ENCODE results near the gene CNTNAP3B.
"Not testable (repeated sequence)": the region's sequence is repeated elsewhere in the genome, so short reads cannot be mapped to it uniquely, and the experiment has no call there.

The CNTNAP3B gene

GRCh38 chr9:41902762-41903161 is 226.5 kb downstream of the CNTNAP3B start:
- H3K36me3 ChIP-seq (ENCODE audit: control insufficient read depth in 4 of 4, insufficient read depth in 4 of 4, low read length in 3 of 4); H3K4me3 ChIP-seq (ENCODE audit: control insufficient read depth in 1 of 7, extremely low read depth in 1 of 7, insufficient read depth in 4 of 7, low read depth in 2 of 7, low read length in 6 of 7); DNase-seq; POLR2A ChIA-PET; H3K4me1 ChIP-seq (ENCODE audit: control extremely low read depth in 1 of 4, control insufficient read depth in 4 of 4, insufficient read depth in 4 of 4, low read length in 3 of 4); CTCF ChIA-PET; H3K27ac ChIP-seq (ENCODE audit: insufficient read depth in 1 of 2, low read depth in 1 of 2, low read length in 2 of 2, poor library complexity in 1 of 2, severe bottlenecking in 2 of 2); H3K9me3 ChIP-seq (ENCODE audit: control extremely low read depth in 1 of 5, control insufficient read depth in 4 of 5, insufficient read depth in 2 of 5, low read depth in 1 of 5, low read length in 4 of 5); H3K27me3 ChIP-seq (replicated peaks in 2 of 5; ENCODE audit: control insufficient read depth in 4 of 5, insufficient read depth in 5 of 5, low read length in 4 of 5): not testable (repeated sequence)
- no CpG with 5 or more reads among the region's 6 CpGs for WGBS (ENCODE audit: insufficient coverage)

DNA sequence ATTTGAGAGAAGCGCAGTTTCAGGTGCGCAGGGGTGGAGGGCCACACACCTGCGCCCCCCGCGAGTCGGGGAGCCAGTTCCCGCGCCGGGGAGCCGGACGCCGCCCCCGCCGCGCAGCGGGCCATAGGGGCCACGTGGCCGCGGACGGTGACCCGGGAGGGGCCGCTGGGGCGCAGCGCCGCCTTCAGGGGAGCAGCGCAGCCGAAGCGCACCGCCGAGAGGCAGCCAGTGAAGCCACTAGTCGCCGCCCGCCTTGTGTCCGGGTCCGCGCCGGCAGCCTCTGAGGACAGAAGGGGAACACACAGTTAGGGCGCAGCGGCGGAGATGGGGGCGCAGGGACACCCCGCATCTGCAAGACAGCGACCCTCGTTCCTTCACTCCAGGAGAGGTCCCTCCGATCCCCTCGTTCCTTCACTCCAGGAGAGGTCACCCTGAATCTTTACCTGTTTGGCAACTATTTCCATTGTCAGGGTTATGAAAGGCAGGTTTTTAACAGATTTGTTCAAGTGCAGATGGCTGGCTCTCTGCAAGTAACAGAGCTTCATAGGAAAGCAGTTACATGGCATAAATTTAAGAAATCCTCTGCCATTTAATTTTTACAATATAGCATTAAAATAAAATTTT is 230.4 kb downstream of the CNTNAP3B start:
- no CpG with 5 or more reads among the region's 46 CpGs for WGBS (ENCODE audit: insufficient coverage)
- H3K27me3 ChIP-seq (replicated peaks in 2 of 5; ENCODE audit: control insufficient read depth in 4 of 5, insufficient read depth in 5 of 5, low read length in 4 of 5); CTCF ChIA-PET; H3K36me3 ChIP-seq (ENCODE audit: control insufficient read depth in 4 of 4, insufficient read depth in 4 of 4, low read length in 3 of 4); DNase-seq; H3K9me3 ChIP-seq (ENCODE audit: control extremely low read depth in 1 of 5, control insufficient read depth in 4 of 5, insufficient read depth in 2 of 5, low read depth in 1 of 5, low read length in 4 of 5); H3K4me1 ChIP-seq (ENCODE audit: control extremely low read depth in 1 of 4, control insufficient read depth in 4 of 4, insufficient read depth in 4 of 4, low read length in 3 of 4); POLR2A ChIA-PET; H3K4me3 ChIP-seq (ENCODE audit: control insufficient read depth in 1 of 7, extremely low read depth in 1 of 7, insufficient read depth in 4 of 7, low read depth in 2 of 7, low read length in 6 of 7); H3K27ac ChIP-seq (ENCODE audit: insufficient read depth in 1 of 2, low read depth in 1 of 2, low read length in 2 of 2, poor library complexity in 1 of 2, severe bottlenecking in 2 of 2): not testable (repeated sequence)

DNA sequence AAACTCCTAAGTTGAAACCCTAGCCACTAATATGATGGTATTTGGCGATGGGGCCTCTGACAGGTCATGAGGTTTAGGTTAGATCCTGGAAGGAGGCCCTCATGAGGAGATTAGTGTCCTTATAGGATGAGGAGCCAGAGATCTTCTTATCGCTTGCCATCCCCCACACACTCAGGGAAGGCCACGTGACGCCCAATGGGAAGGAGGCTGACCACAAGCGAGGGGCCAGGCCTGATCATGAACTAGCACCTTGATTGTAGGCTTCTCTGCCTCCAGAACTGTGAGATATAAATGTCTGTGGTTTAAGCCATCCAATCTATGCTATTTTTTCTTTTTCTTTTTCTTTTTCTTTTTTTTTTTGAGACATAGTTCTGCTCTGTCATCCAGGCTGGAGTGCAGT is 254.7 kb downstream of the CNTNAP3B start:
- CTCF ChIA-PET; H3K4me1 ChIP-seq (ENCODE audit: control extremely low read depth in 1 of 4, control insufficient read depth in 4 of 4, insufficient read depth in 4 of 4, low read length in 3 of 4); POLR2A ChIA-PET; DNase-seq; H3K27me3 ChIP-seq (replicated peaks in 2 of 5; ENCODE audit: control insufficient read depth in 4 of 5, insufficient read depth in 5 of 5, low read length in 4 of 5); H3K4me3 ChIP-seq (ENCODE audit: control insufficient read depth in 1 of 7, extremely low read depth in 1 of 7, insufficient read depth in 4 of 7, low read depth in 2 of 7, low read length in 6 of 7); H3K27ac ChIP-seq (ENCODE audit: insufficient read depth in 1 of 2, low read depth in 1 of 2, low read length in 2 of 2, poor library complexity in 1 of 2, severe bottlenecking in 2 of 2); H3K36me3 ChIP-seq (ENCODE audit: control insufficient read depth in 4 of 4, insufficient read depth in 4 of 4, low read length in 3 of 4); H3K9me3 ChIP-seq (ENCODE audit: control extremely low read depth in 1 of 5, control insufficient read depth in 4 of 5, insufficient read depth in 2 of 5, low read depth in 1 of 5, low read length in 4 of 5): not testable (repeated sequence)
- WGBS (ENCODE audit: insufficient coverage), result no CpG with 5 or more reads among the region's 5 CpGs

DNA sequence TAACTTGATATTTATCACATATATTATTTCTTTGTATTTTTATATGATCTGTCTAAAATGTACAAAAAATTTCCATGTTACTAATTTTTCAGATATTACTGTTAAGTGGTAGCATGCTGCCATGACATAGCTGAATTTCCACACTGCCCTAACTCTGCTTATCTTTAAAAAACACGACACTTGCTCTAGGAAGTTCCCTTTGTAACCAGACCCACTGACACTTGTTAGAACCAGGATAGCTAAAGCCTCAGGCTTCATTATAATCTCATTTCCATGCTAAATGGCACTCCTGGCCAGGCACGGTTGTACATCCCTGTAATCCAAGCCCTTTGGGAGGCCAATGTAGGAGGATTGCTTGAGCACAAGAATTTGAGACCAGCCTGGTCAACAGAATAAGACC is 273.8 kb downstream of the CNTNAP3B start:
- H3K36me3 ChIP-seq (ENCODE audit: control insufficient read depth in 4 of 4, insufficient read depth in 4 of 4, low read length in 3 of 4); DNase-seq; H3K4me3 ChIP-seq (ENCODE audit: control insufficient read depth in 1 of 7, extremely low read depth in 1 of 7, insufficient read depth in 4 of 7, low read depth in 2 of 7, low read length in 6 of 7); H3K4me1 ChIP-seq (ENCODE audit: control extremely low read depth in 1 of 4, control insufficient read depth in 4 of 4, insufficient read depth in 4 of 4, low read length in 3 of 4); H3K27me3 ChIP-seq (replicated peaks in 2 of 5; ENCODE audit: control insufficient read depth in 4 of 5, insufficient read depth in 5 of 5, low read length in 4 of 5); H3K9me3 ChIP-seq (ENCODE audit: control extremely low read depth in 1 of 5, control insufficient read depth in 4 of 5, insufficient read depth in 2 of 5, low read depth in 1 of 5, low read length in 4 of 5); POLR2A ChIA-PET; CTCF ChIA-PET; H3K27ac ChIP-seq (ENCODE audit: insufficient read depth in 1 of 2, low read depth in 1 of 2, low read length in 2 of 2, poor library complexity in 1 of 2, severe bottlenecking in 2 of 2): not testable (repeated sequence)
- WGBS (ENCODE audit: insufficient coverage), result no CpG with 5 or more reads among the region's 2 CpGs

DNA sequence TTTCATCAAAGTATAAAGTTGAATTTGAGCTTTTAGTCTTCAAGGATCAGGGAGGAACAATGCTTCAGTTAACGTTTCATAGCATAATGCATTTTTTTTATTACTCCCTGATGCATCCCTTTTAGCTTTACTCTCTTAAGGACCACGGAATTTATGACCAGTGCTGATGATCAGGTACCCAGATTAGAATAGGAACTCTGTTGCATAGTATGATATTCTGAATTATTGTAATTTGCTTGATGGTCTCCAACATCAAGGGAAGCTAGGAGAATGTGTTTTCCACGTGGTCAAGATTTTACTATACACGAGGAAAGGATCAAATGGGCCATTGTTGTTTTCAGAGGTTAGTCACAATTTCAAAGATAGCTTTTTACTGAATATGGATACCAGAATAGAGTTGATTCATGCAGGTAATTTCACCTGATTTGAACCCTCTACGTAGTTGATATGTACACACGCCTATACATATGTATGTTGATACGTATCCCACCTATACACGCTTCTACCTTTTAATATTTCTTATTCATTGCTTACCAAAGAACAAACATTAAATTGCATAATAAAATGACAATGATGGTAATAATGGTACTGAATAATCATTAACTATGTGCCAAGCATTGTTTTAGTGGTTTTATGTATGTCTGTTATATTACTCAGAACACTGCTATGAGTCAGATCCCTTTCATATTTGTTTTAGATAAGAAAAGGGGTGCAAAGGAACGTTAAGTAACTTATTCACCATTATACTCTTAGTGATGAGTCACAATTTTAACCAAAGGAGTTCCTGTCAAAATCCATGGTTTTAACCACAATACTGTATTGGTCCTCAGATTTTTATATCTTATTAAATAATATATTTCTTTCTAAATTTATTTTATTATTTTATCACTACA is 277.1 kb downstream of the CNTNAP3B start:
- H3K27ac ChIP-seq (ENCODE audit: insufficient read depth in 1 of 2, low read depth in 1 of 2, low read length in 2 of 2, poor library complexity in 1 of 2, severe bottlenecking in 2 of 2); DNase-seq; POLR2A ChIA-PET; H3K4me1 ChIP-seq (ENCODE audit: control extremely low read depth in 1 of 4, control insufficient read depth in 4 of 4, insufficient read depth in 4 of 4, low read length in 3 of 4); H3K4me3 ChIP-seq (ENCODE audit: control insufficient read depth in 1 of 7, extremely low read depth in 1 of 7, insufficient read depth in 4 of 7, low read depth in 2 of 7, low read length in 6 of 7); H3K27me3 ChIP-seq (replicated peaks in 2 of 5; ENCODE audit: control insufficient read depth in 4 of 5, insufficient read depth in 5 of 5, low read length in 4 of 5); H3K9me3 ChIP-seq (ENCODE audit: control extremely low read depth in 1 of 5, control insufficient read depth in 4 of 5, insufficient read depth in 2 of 5, low read depth in 1 of 5, low read length in 4 of 5); CTCF ChIA-PET; H3K36me3 ChIP-seq (ENCODE audit: control insufficient read depth in 4 of 4, insufficient read depth in 4 of 4, low read length in 3 of 4): not testable (repeated sequence)
- whole genome bisulfite sequencing (ENCODE audit: insufficient coverage), result no CpG with 5 or more reads among the region's 9 CpGs

- H3K36me3 ChIP-seq (ENCODE audit: control insufficient read depth in 4 of 4, insufficient read depth in 4 of 4, low read length in 3 of 4); H3K4me1 ChIP-seq (ENCODE audit: control extremely low read depth in 1 of 4, control insufficient read depth in 4 of 4, insufficient read depth in 4 of 4, low read length in 3 of 4); H3K27me3 ChIP-seq (replicated peaks in 2 of 5; ENCODE audit: control insufficient read depth in 4 of 5, insufficient read depth in 5 of 5, low read length in 4 of 5); H3K4me3 ChIP-seq (ENCODE audit: control insufficient read depth in 1 of 7, extremely low read depth in 1 of 7, insufficient read depth in 4 of 7, low read depth in 2 of 7, low read length in 6 of 7); H3K9me3 ChIP-seq (ENCODE audit: control extremely low read depth in 1 of 5, control insufficient read depth in 4 of 5, insufficient read depth in 2 of 5, low read depth in 1 of 5, low read length in 4 of 5); CTCF ChIA-PET; H3K27ac ChIP-seq (ENCODE audit: insufficient read depth in 1 of 2, low read depth in 1 of 2, low read length in 2 of 2, poor library complexity in 1 of 2, severe bottlenecking in 2 of 2); DNase-seq; POLR2A ChIA-PET: not testable (repeated sequence)
- no CpG with 5 or more reads among the region's 7 CpGs for whole genome bisulfite sequencing (ENCODE audit: insufficient coverage)
Observed at GRCh38 chr9:41847829-41848228, 281.4 kb downstream of the CNTNAP3B start.

Measured in common myeloid progenitor, CD34-positive (primary cell).